MCF 10A (cell line): Measurements from ENCODE around the gene WFS1. TPM values are rescaled to one million over a fixed set of nuclear protein-coding genes. Genes with fewer than 3 reads are reported as not detected.
A peak's percentile ranks its signal among the peaks of the same experiment; 100 is the strongest.

Experiments used
- BruUV-seq: library from RNA; stranded (reverse); fragments of 400-500 nt; replicated peaks from 2 replicates; lab custom pipeline; 2021; lab: Mats Ljungman, UMichigan
- CTCF ChIA-PET: fragments of 300-600 bp; sonication (Branson Sonifier 250); formaldehyde crosslinking; extraction: SDS; loops from one replicate; lab custom pipeline; 2021; ENCODE audit warnings: antibody characterized with exemption, inconsistent platforms; lab: Yijun Ruan, JAX
- POLR2A ChIA-PET: fragments of 300-600, 350-650 bp; sonication (Branson Sonifier 250); formaldehyde crosslinking; extraction: SDS; loops from one replicate; lab custom pipeline; 2020; ENCODE audit warnings: antibody characterized with exemption, inconsistent platforms; lab: Yijun Ruan, JAX
- DNase-seq: peaks from one replicate; pipeline ENCODE4 v3.0.0-alpha.2; 2018; ENCODE audit not compliant: unreplicated experiment
- H3K27ac Mint-ChIP-seq: one replicate; pipeline ENCODE4 v1.8.0; 2022; ENCODE audit warnings: mild to moderate bottlenecking, low read depth, mixed read lengths; ENCODE audit not compliant: unreplicated experiment
- H3K27me3 Mint-ChIP-seq: one replicate; pipeline ENCODE4 v1.8.0; 2022; ENCODE audit warnings: mixed read lengths; ENCODE audit not compliant: insufficient read depth, unreplicated experiment
- H3K36me3 Mint-ChIP-seq: one replicate; pipeline ENCODE4 v1.8.0; 2022; ENCODE audit warnings: mild to moderate bottlenecking, moderate library complexity, mixed read lengths; ENCODE audit not compliant: insufficient read depth, unreplicated experiment
- H3K4me1 Mint-ChIP-seq: one replicate; pipeline ENCODE4 v1.8.0; 2022; ENCODE audit warnings: mixed read lengths; ENCODE audit not compliant: insufficient read depth, unreplicated experiment
- H3K4me3 Mint-ChIP-seq: one replicate; pipeline ENCODE4 v1.8.0; 2022; ENCODE audit warnings: mild to moderate bottlenecking, moderate library complexity, mixed read lengths; ENCODE audit not compliant: unreplicated experiment
- H3K9me3 Mint-ChIP-seq: one replicate; pipeline ENCODE4 v1.8.0; 2022; ENCODE audit warnings: mixed read lengths; ENCODE audit not compliant: unreplicated experiment
- intact Hi-C: fragments of 100-400 bp; cut with micrococcal nuclease; formaldehyde crosslinking; loops from 2 replicates; pipeline ENCODE4 v1.14.1; 2022
- total RNA-seq: library from RNA; stranded (reverse); gene quantifications from 2 replicates; pipeline ENCODE4 v1.2.3, GENCODE V29; 2022
- TF ChIP-seq, protein P1 (sequence below): fragments of 200-600 bp; IDR thresholded peaks from one replicate; pipeline ENCODE4 v1.8.0; 2022; ENCODE audit warnings: antibody characterized with exemption, mild to moderate bottlenecking; ENCODE audit not compliant: unreplicated experiment

Gene WFS1
- total RNA-seq, 1 experiment from 2014 or later = 41.7 TPM

DNA sequence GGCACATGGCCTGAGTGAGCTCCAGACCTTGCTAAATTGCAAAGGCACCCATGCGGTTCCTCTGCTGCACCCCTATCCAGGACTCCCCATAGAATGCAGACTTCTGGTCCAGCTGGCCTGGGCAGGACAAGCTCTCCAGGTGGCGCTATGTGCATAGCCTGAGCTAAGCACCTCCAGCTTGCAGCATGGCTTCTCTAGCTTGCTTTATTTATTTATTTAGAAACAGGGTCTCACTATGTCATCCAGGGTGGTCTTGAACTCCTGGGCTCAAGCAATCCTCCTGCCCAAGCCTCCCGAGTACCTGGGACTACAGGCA, 5.5 kb upstream of the WFS1 start:
- no peaks in the 10 kb centered on the region for H3K36me3 Mint-ChIP-seq
- H3K27ac Mint-ChIP-seq = no peak overlapping the region
- TF ChIP-seq, protein P1, sequence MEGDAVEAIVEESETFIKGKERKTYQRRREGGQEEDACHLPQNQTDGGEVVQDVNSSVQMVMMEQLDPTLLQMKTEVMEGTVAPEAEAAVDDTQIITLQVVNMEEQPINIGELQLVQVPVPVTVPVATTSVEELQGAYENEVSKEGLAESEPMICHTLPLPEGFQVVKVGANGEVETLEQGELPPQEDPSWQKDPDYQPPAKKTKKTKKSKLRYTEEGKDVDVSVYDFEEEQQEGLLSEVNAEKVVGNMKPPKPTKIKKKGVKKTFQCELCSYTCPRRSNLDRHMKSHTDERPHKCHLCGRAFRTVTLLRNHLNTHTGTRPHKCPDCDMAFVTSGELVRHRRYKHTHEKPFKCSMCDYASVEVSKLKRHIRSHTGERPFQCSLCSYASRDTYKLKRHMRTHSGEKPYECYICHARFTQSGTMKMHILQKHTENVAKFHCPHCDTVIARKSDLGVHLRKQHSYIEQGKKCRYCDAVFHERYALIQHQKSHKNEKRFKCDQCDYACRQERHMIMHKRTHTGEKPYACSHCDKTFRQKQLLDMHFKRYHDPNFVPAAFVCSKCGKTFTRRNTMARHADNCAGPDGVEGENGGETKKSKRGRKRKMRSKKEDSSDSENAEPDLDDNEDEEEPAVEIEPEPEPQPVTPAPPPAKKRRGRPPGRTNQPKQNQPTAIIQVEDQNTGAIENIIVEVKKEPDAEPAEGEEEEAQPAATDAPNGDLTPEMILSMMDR = peak; percentile 31
- intact Hi-C loops = loop anchor here (1.0 to 5.0 kb wide), 2 partner anchors 63 to 818 kb away; no protein-coding TSS in a partner anchor
- no peak overlapping the region for H3K4me3 Mint-ChIP-seq
- DNase-seq = peak; percentile 47
- peaks cover 22% of the 10 kb centered on the region for H3K4me1 Mint-ChIP-seq
- no peaks in the 10 kb centered on the region for H3K9me3 Mint-ChIP-seq
- BruUV-seq = no TSS peak
- CTCF ChIA-PET = interaction anchor here (0.6 to 5.1 kb wide), 6 partner anchors 13 to 131 kb away, joined by 3 to 42 read pairs (median 4); no protein-coding TSS in a partner anchor
- peaks cover 17% of the 10 kb centered on the region for H3K27me3 Mint-ChIP-seq
- POLR2A ChIA-PET = interaction anchor here (0.5 to 0.8 kb wide), 2 partner anchors 63 to 1050 kb away, joined by 3 read pairs; no protein-coding TSS in a partner anchor

DNA sequence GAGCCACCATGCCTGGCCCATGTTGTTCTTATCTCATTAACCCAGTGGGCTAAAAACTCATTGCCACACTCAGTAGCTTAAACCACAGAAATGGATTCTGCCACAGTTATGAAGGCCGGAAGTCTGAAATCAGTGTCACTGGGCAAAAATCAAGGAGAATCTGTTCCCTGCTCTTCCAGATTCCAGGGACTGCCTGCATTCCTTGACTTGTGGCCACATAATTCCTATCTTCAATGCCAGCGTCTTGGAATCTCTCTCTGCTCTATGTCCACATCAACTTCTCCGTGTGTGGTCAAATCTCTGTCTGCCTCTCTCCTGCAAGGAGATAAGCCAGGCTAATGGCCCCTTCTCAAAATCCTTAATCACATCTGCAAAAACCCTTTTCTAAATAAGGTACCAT, 4.1 kb upstream of the WFS1 start:
- H3K27ac Mint-ChIP-seq = no peak overlapping the region
- no peak for DNase-seq
- no peak overlapping the region for H3K4me3 Mint-ChIP-seq
- TF ChIP-seq, protein P1 = no peak
- no TSS peak for BruUV-seq
- intact Hi-C loops = no loop called here
- no peaks in the 10 kb centered on the region for H3K9me3 Mint-ChIP-seq
- peaks cover 25% of the 10 kb centered on the region for H3K4me1 Mint-ChIP-seq
- peaks cover 17% of the 10 kb centered on the region for H3K27me3 Mint-ChIP-seq
- CTCF ChIA-PET = interaction anchor here (0.6 to 1.8 kb wide), 4 partner anchors 10 to 65 kb away, joined by 3 to 7 read pairs (median 4); no protein-coding TSS in a partner anchor
- POLR2A ChIA-PET = no interaction called here
- H3K36me3 Mint-ChIP-seq = no peaks in the 10 kb centered on the region

DNA sequence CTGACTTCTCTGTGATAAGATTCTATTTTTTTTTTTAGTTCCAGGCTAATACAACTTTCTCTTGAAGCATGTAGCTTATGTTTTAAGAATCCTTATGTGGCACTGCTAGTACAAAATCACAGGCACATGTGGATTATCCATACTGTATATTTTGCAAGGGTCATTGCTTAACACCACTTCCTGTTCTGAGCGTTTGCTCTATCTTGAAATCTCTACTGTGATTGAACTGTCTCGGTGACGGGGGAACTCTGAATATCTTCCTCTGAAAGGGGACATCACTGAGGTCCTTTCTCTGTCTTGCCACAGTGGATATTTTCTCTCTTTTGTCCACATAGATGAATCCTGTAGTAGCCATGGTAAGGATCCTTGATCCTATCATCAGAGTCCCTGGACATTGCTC, 2.1 kb upstream of the WFS1 start:
- H3K27me3 Mint-ChIP-seq = peaks cover 17% of the 10 kb centered on the region
- H3K36me3 Mint-ChIP-seq = no peaks in the 10 kb centered on the region
- intact Hi-C loops = no loop called here
- peak; percentile 22 for DNase-seq
- POLR2A ChIA-PET = interaction anchor here (1.2 kb wide), 1 partner anchor 31 kb away, joined by 4 read pairs; no protein-coding TSS in a partner anchor
- H3K9me3 Mint-ChIP-seq = no peaks in the 10 kb centered on the region
- no peak overlapping the region for H3K27ac Mint-ChIP-seq
- BruUV-seq = no TSS peak
- H3K4me1 Mint-ChIP-seq = peaks cover 32% of the 10 kb centered on the region
- CTCF ChIA-PET = interaction anchor here (0.7 to 5.6 kb wide), 6 partner anchors 12 to 358 kb away, joined by 4 to 34 read pairs (median 4); no protein-coding TSS in a partner anchor
- TF ChIP-seq, protein P1 = no peak
- no peak overlapping the region for H3K4me3 Mint-ChIP-seq

DNA sequence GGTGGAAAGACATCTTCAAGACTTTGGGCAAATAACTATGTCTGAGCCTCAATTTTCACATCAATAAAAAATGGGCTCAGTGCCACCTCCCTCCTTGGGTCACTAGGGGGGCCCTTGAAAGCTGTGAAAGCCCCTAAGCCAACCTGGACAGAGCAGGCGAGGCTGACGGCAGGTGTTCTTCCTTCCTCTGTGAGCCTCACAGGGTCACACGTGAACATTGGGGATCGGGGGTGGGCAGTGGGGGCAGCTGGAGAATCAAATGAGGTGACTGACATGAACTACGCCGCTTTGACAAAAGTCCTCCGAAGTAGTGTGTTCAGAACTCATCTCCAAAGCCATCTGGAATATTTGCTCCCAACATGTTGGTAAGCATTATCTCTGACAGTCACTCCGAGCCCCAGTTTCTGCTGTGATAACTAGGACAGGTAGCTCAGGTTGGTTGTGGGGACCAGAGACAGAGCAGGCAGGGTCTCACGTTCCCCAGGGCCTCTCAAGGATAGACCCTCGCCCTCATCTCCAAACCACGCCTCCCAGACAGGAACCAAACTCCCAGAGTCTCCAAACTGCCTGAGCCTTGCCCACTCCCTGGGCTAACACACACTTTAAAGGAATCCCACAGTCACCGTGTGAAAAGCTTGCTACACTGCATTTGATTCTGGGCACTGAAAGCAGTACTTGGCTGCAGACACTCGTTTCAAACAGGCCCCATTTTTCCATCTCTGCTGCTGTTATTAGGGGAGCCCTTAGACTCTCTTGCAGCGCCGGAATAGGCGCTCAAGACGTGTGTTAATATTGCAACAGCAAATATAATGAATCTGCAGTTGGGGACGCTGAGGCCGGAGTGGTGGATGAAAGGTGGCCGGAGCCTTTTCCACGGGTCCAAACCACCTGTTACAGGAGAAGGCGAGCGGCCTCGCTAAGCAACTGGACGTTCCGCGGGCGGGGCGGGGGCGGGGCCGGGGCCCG, 717 bp upstream of the WFS1 start:
- intact Hi-C loops = no loop called here
- no TSS peak for BruUV-seq
- CTCF ChIA-PET = interaction anchor here (0.6 to 5.6 kb wide), 3 partner anchors 18 to 53 kb away, joined by 3 to 34 read pairs (median 5); no protein-coding TSS in a partner anchor
- no peak for DNase-seq
- H3K36me3 Mint-ChIP-seq = no peaks in the 10 kb centered on the region
- H3K27ac Mint-ChIP-seq = no peak overlapping the region
- H3K27me3 Mint-ChIP-seq = peaks cover 17% of the 10 kb centered on the region
- TF ChIP-seq, protein P1 = no peak
- no peaks in the 10 kb centered on the region for H3K9me3 Mint-ChIP-seq
- H3K4me1 Mint-ChIP-seq = peaks cover 46% of the 10 kb centered on the region
- H3K4me3 Mint-ChIP-seq = peak overlapping the region; percentile 73
- POLR2A ChIA-PET = interaction anchor here (0.7 to 1.0 kb wide), 2 partner anchors 15 to 406 kb away, joined by 3 to 4 read pairs; no protein-coding TSS in a partner anchor
